HepG2 (cell line): ENCODE results near the gene STAP2. TPM values are rescaled to one million over a fixed set of nuclear protein-coding genes. Genes with fewer than 3 reads are reported as not detected.
A peak's percentile ranks its signal among the peaks of the same experiment; 100 is the strongest.

Experiments
- ARHGAP35 ChIP-seq: sonication (generic); formaldehyde crosslinking; IDR thresholded peaks from 2 replicates; pipeline ENCODE4 v1.9.0; 2022; ENCODE audit warnings: mild to moderate bottlenecking, inconsistent platforms, moderate library complexity, missing genetic modification reagents, borderline replicate concordance
- ATAD3A ChIP-seq: sonication (generic); formaldehyde crosslinking; IDR thresholded peaks from 2 replicates; pipeline ENCODE4 v1.4.0; 2020; ENCODE audit warnings: missing genetic modification reagents
- ATF7-NPFF ChIP-seq: sonication (generic); formaldehyde crosslinking; IDR thresholded peaks from 2 replicates; pipeline ENCODE4 v1.8.1; 2023; ENCODE audit warnings: mild to moderate bottlenecking, low read depth, missing genetic modification reagents, moderate library complexity
- IKZF4 ChIP-seq: sonication (generic); formaldehyde crosslinking; IDR thresholded peaks from 2 replicates; pipeline ENCODE4 v1.5.1; 2020; ENCODE audit warnings: borderline replicate concordance, mild to moderate bottlenecking, low read depth, missing genetic modification reagents; ENCODE audit errors: not compliant biosample characterization
- KDM2A ChIP-seq: sonication (generic); formaldehyde crosslinking; IDR thresholded peaks from 2 replicates; pipeline ENCODE4 v1.4.0; 2020; ENCODE audit warnings: low read depth, missing genetic modification reagents, borderline replicate concordance
- KDM5B ChIP-seq: sonication (generic); formaldehyde crosslinking; IDR thresholded peaks from 2 replicates; pipeline ENCODE4 v1.4.0; 2020; ENCODE audit warnings: missing genetic modification reagents, mild to moderate bottlenecking, borderline replicate concordance
- PRMT3 ChIP-seq: sonication (generic); formaldehyde crosslinking; IDR thresholded peaks from 2 replicates; pipeline ENCODE4 v1.8.1; 2022; ENCODE audit warnings: low read depth, mild to moderate bottlenecking, moderate library complexity, missing genetic modification reagents, borderline replicate concordance
- PRPF4 ChIP-seq: fragments of 200-400 bp; formaldehyde crosslinking; IDR thresholded peaks from 2 replicates; pipeline ENCODE4 v1.6.1; 2016; ENCODE audit warnings: low read length, low read depth; ENCODE audit not compliant: poor library complexity, severe bottlenecking
- ZMYM3 ChIP-seq: sonication (generic); formaldehyde crosslinking; IDR thresholded peaks from 2 replicates; pipeline ENCODE4 v1.5.1; 2020; ENCODE audit warnings: mild to moderate bottlenecking, missing genetic modification reagents
- ZNF282 ChIP-seq: fragments of 450-650 bp; IDR thresholded peaks from 2 replicates; pipeline ENCODE4 v1.6.1; 2018; ENCODE audit not compliant: partially characterized antibody
- ZNF335 ChIP-seq: sonication (generic); formaldehyde crosslinking; IDR thresholded peaks from 2 replicates; pipeline ENCODE4 v1.4.0; 2020; ENCODE audit warnings: missing genetic modification reagents
- ZNF567 ChIP-seq: sonication (generic); formaldehyde crosslinking; IDR thresholded peaks from 2 replicates; pipeline ENCODE4 v1.8.1; 2023; ENCODE audit warnings: mild to moderate bottlenecking, missing genetic modification reagents, borderline replicate concordance
- ZNF703 ChIP-seq: sonication (generic); formaldehyde crosslinking; IDR thresholded peaks from 2 replicates; pipeline ENCODE4 v1.5.1; 2020; ENCODE audit warnings: missing genetic modification reagents, mild to moderate bottlenecking, moderate library complexity, borderline replicate concordance
- polyA plus RNA-seq, 8 experiments: library from polyadenylated mRNA; depleted of rRNA in 3 of 8; stranded (reverse) in 7 of 8; unstranded in 1 of 8; fragments of >200 nt; fragmentation: Illumina TruSeq in 4 of 8; extraction: Trizol in 4 of 8; gene quantifications; 2 replicates each; pipeline versions ENCODE4 v1.2.1 to v1.2.3, GENCODE V29; 2011 to 2016; ENCODE audit warnings: low read depth in 4 of 8, missing spikeins in 1 of 8, mixed read lengths in 1 of 8; ENCODE audit not compliant: insufficient read depth in 1 of 8
- total RNA-seq, 5 experiments: library from RNA; depleted of rRNA; stranded (reverse); fragments of >200 nt; fragmentation: Illumina TruSeq; extraction: Trizol; gene quantifications; 2 replicates each; pipeline ENCODE4 v1.2.3, GENCODE V29; 2016; ENCODE audit warnings: low read depth in 1 of 5
- TF ChIP-seq, protein P1 (sequence below): sonication (generic); formaldehyde crosslinking; IDR thresholded peaks from 2 replicates; pipeline ENCODE4 v1.4.0; 2020; ENCODE audit warnings: missing genetic modification reagents
- TF ChIP-seq, protein P2 (sequence below): sonication (generic); formaldehyde crosslinking; IDR thresholded peaks from 2 replicates; pipeline ENCODE4 v1.5.1; 2020; ENCODE audit warnings: mild to moderate bottlenecking, missing genetic modification reagents, moderate library complexity

The STAP2 gene
- total and polyA plus RNA-seq, 2 of the 13 experiments (the other 11 are each of a cell fraction or from before 2014, with no cell fraction given) = 39.0 to 43.7 TPM

DNA sequence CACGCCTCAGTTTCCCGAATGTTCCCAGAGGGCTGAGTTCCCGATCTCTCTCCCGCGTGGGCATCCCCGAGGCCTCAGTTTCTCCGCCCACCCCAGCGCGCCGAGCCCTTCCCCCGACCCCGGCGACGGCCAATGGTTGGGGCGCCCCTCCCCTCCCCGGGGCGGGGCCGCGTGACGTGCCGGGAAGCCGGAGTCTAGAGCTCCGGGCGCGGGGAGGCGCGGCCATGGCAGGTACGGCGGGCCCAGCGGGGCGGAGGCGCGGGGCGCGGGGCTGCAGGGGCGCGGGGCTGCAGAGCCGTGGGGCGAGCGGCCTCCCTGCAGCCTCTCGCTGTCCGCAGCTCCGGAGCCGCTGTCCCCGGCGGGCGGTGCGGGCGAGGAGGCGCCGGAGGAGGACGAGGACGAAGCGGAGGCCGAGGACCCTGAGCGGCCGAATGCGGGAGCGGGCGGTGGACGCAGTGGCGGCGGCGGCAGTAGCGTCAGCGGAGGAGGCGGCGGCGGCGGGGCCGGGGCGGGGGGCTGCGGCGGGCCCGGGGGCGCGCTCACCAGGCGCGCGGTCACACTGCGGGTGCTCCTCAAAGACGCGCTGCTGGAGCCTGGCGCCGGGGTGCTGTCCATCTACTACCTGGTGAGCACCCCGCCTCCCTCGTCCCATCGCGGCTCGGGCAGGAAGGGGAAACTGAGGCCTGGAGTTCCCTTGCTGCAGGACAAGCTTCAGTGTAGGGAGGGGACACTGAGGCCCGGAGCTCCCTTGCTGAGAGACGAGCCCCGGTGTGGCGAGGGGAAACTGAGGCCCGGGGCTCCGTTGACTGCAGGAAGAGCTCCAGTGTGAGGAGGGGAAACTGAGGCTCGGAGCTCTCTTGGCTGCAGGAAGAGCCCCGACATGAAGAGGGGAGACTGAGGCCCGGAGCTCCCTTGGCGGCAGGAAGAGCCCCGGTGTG is 5.0 kb upstream of the STAP2 start, which contains the start of gene MPND (continued):
- TF ChIP-seq, protein P1, sequence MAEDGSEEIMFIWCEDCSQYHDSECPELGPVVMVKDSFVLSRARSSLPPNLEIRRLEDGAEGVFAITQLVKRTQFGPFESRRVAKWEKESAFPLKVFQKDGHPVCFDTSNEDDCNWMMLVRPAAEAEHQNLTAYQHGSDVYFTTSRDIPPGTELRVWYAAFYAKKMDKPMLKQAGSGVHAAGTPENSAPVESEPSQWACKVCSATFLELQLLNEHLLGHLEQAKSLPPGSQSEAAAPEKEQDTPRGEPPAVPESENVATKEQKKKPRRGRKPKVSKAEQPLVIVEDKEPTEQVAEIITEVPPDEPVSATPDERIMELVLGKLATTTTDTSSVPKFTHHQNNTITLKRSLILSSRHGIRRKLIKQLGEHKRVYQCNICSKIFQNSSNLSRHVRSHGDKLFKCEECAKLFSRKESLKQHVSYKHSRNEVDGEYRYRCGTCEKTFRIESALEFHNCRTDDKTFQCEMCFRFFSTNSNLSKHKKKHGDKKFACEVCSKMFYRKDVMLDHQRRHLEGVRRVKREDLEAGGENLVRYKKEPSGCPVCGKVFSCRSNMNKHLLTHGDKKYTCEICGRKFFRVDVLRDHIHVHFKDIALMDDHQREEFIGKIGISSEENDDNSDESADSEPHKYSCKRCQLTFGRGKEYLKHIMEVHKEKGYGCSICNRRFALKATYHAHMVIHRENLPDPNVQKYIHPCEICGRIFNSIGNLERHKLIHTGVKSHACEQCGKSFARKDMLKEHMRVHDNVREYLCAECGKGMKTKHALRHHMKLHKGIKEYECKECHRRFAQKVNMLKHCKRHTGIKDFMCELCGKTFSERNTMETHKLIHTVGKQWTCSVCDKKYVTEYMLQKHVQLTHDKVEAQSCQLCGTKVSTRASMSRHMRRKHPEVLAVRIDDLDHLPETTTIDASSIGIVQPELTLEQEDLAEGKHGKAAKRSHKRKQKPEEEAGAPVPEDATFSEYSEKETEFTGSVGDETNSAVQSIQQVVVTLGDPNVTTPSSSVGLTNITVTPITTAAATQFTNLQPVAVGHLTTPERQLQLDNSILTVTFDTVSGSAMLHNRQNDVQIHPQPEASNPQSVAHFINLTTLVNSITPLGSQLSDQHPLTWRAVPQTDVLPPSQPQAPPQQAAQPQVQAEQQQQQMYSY (CRISPR knock-in tag) = no peak
- TF ChIP-seq, protein P2, sequence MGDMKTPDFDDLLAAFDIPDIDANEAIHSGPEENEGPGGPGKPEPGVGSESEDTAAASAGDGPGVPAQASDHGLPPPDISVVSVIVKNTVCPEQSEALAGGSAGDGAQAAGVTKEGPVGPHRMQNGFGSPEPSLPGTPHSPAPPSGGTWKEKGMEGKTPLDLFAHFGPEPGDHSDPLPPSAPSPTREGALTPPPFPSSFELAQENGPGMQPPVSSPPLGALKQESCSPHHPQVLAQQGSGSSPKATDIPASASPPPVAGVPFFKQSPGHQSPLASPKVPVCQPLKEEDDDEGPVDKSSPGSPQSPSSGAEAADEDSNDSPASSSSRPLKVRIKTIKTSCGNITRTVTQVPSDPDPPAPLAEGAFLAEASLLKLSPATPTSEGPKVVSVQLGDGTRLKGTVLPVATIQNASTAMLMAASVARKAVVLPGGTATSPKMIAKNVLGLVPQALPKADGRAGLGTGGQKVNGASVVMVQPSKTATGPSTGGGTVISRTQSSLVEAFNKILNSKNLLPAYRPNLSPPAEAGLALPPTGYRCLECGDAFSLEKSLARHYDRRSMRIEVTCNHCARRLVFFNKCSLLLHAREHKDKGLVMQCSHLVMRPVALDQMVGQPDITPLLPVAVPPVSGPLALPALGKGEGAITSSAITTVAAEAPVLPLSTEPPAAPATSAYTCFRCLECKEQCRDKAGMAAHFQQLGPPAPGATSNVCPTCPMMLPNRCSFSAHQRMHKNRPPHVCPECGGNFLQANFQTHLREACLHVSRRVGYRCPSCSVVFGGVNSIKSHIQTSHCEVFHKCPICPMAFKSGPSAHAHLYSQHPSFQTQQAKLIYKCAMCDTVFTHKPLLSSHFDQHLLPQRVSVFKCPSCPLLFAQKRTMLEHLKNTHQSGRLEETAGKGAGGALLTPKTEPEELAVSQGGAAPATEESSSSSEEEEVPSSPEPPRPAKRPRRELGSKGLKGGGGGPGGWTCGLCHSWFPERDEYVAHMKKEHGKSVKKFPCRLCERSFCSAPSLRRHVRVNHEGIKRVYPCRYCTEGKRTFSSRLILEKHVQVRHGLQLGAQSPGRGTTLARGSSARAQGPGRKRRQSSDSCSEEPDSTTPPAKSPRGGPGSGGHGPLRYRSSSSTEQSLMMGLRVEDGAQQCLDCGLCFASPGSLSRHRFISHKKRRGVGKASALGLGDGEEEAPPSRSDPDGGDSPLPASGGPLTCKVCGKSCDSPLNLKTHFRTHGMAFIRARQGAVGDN (CRISPR knock-in tag) = peak; percentile 36; the same call in 1 of the 2 replicates
- TF ChIP-seq PRMT3 (CRISPR knock-in tag) = no peak
- TF ChIP-seq PRPF4 = no peak
- TF ChIP-seq ARHGAP35 (CRISPR knock-in tag) = no peak
- no peak; the same call in 1 of the 2 replicates for TF ChIP-seq ZMYM3 (CRISPR knock-in tag)
- no peak for TF ChIP-seq ZNF335
- no peak for TF ChIP-seq ZNF567 (CRISPR knock-in tag)
- no peak for TF ChIP-seq IKZF4 (CRISPR knock-in tag)
- peak; percentile 68; the same call in 1 of the 2 replicates for TF ChIP-seq ATF7-NPFF (CRISPR knock-in tag)
- TF ChIP-seq KDM5B (CRISPR knock-in tag) = 0 out of 2 replicates have a peak, but pooled peaks have one; percentile 1
- no peak for TF ChIP-seq ATAD3A
- TF ChIP-seq KDM2A = peak; percentile 63
- TF ChIP-seq ZNF703 (CRISPR knock-in tag) = no peak
- no peak for TF ChIP-seq ZNF282
